PFSK-1 (cell line): ENCODE data around the gene CDCA7. TPM values are rescaled to one million over a fixed set of nuclear protein-coding genes. Genes with fewer than 3 reads are reported as not detected.

ENCODE experiments used
- FOXP2 ChIP-seq: optimal IDR thresholded peaks from 2 replicates; pipeline ENCODE3; 2011; ENCODE audit warnings: borderline replicate concordance, control low read depth, inconsistent platforms; ENCODE audit not compliant: insufficient read depth; ENCODE audit errors: extremely low read length, extremely low read depth
- POLR2AphosphoS5 ChIP-seq: IDR thresholded peaks from 2 replicates; pipeline ENCODE4 v1.6.1; 2012; ENCODE audit warnings: low read depth, mild to moderate bottlenecking, control low read depth, low read length, moderate library complexity
- REST ChIP-seq, 2 experiments: IDR thresholded peaks; 2 replicates each; pipeline versions ENCODE4 v1.6.1 to v1.8.0; 2011 to 2012; ENCODE audit warnings: low read depth in 2 of 2, low read length in 2 of 2, control low read depth in 1 of 2, inconsistent platforms in 1 of 2, mild to moderate bottlenecking in 1 of 2, moderate library complexity in 1 of 2; ENCODE audit not compliant: insufficient read depth in 1 of 2
- SIN3A ChIP-seq: IDR thresholded peaks from 2 replicates; pipeline ENCODE4 v1.6.1; 2012; ENCODE audit warnings: mild to moderate bottlenecking, low read length, moderate library complexity, borderline replicate concordance; ENCODE audit not compliant: insufficient read depth
- TAF1 ChIP-seq: IDR thresholded peaks from 2 replicates; pipeline ENCODE4 v1.6.1; 2012; ENCODE audit warnings: low read length, control low read depth, borderline replicate concordance; ENCODE audit not compliant: insufficient read depth
- polyA plus RNA-seq: library from polyadenylated mRNA; unstranded; fragments of >200 nt; gene quantifications from one replicate; pipeline ENCODE4 v1.2.1, GENCODE V29; 2012; ENCODE audit warnings: low read depth, missing spikeins; ENCODE audit not compliant: insufficient read length

The CDCA7 gene
- polyA plus RNA-seq = 36.7 TPM

- TF ChIP-seq FOXP2 (peak; percentile 29), POLR2AphosphoS5 (no peak), TAF1 (no peak), SIN3A (peak; percentile 59; the same call in 1 of the 2 replicates), REST (IDR thresholded peaks at IDR 0.05; ENCODE audit: insufficient read depth in 1 of 2, low read depth in 2 of 2, low read length in 2 of 2) (no peak)
These were observed at the start of gene CDCA7 for GRCh38 chr2:173354582-173355131. Gene CDCA7 (plus strand): TSS chr2:173354872. CDS start chr2:173354964, 92 bp downstream.

- TF ChIP-seq FOXP2 (no peak), TAF1 (no peak), POLR2AphosphoS5 (no peak), REST (IDR thresholded peaks at IDR 0.05; ENCODE audit: insufficient read depth in 1 of 2, low read depth in 2 of 2, low read length in 2 of 2) (no peak), SIN3A (no peak)
These were observed 49.4 kb upstream of the CDCA7 start for GRCh38 chr2:173305303-173305702.

GRCh38 chr2:173307293-173307692 is 47.4 kb upstream of the CDCA7 start:
- no peak for TF ChIP-seq TAF1
- TF ChIP-seq POLR2AphosphoS5 = no peak
- no peak for TF ChIP-seq REST (IDR thresholded peaks at IDR 0.05; ENCODE audit: insufficient read depth in 1 of 2, low read depth in 2 of 2, low read length in 2 of 2)
- no peak for TF ChIP-seq SIN3A
- TF ChIP-seq FOXP2 = no peak

- TF ChIP-seq FOXP2 (no peak), TAF1 (no peak), POLR2AphosphoS5 (no peak), REST (IDR thresholded peaks at IDR 0.05; ENCODE audit: insufficient read depth in 1 of 2, low read depth in 2 of 2, low read length in 2 of 2) (no peak), SIN3A (no peak)
These were observed 42.6 kb upstream of the CDCA7 start for GRCh38 chr2:173311844-173312606.
